Measurements from ENCODE around the gene NRXN3.

GRCh38 chr14:79196216-79196615 is 1026.0 kb downstream of the NRXN3 start:
- no peak for TF ChIP-seq CTCF (conservative IDR thresholded peaks at IDR 0.05 in 1 of 2, IDR thresholded peaks at IDR 0.05 in 1 of 2; ENCODE audit: extremely low read depth in 1 of 2, insufficient read depth in 1 of 2, low read depth in 1 of 2, low read length in 2 of 2)
- TF ChIP-seq EZH2 (IDR thresholded peaks at IDR 0.05; ENCODE audit: borderline replicate concordance, low read length) = no peak

Measured in mammary epithelial cell (primary cell).